ENCODE data around the gene DAPK1.

DNA sequence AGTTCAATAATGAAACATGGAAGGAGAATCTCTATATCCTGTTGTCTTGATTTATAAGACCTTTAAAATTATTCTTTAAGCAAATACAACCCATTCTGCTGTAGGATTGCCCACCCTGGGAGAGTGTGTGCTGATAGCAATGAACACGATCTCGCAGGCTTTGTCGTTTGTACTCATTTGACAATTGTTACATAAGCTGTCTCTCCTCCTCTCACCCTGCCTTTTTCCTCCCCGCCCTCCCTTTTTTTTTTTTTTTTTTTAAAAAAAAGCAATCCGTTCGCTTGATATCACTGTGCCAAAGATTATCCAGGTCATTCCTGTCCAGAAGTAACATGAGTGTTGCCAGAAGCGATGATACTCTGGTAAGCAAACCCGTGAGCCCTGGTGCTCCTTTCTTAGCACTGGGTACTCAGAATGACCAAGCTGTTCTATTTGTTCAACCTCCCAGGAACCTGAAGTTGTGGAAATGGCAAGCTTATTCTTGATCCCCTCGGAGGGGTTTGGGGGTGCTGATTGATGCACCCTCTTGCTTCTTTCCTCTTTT lies 145.5 kb downstream of the DAPK1 start:
- TF ChIP-seq CTCF (IDR thresholded peaks at IDR 0.05) (no peak), POLR2A (IDR thresholded peaks at IDR 0.05) (no peak)
